GM13977 (cell line): ENCODE data around the gene CYB561.
"Not testable (repeated sequence)": the region's sequence is repeated elsewhere in the genome, so short reads cannot be mapped to it uniquely, and the experiment has no call there.

Experiments
- DNase-seq: peaks from one replicate; pipeline ENCODE4 v3.0.0; 2012; ENCODE audit warnings: low spot score
- in situ Hi-C: fragments of 300-500 bp; cut with MboI; formaldehyde crosslinking; loops from one replicate; pipeline ENCODE4 v1.12.0; 2022; ENCODE audit warnings: low sequenced_read_pairs, low pct_unique_long_range_greater_than_20kb, mixed read lengths, inconsistent platforms; ENCODE audit not compliant: unreplicated experiment
- TF ChIP-seq, protein P1 (sequence below): IDR thresholded peaks from 2 replicates; pipeline ENCODE4 v1.5.1; 2012; ENCODE audit warnings: mild to moderate bottlenecking, control low read depth; ENCODE audit not compliant: insufficient read depth; ENCODE audit errors: extremely low read depth, missing control alignments

Gene CYB561

DNA sequence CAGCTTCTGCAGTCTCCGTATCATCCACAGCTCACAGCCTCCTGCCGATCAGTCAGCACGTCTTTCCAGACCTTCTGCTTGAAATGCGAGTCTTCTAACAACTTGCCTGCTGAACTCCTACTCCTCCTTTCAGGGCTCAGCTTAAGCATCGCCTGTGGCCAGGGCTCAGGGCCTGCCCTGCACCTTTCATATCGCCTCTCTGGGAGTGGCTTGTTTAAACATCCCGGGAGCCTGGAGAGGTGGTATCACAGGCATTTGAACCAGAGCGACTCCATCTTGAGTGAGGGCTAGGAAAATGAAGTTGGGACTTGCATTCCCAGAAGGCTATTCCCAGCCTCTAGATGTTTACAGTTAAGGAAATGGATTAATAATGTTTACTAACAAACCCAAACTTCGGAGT is 13.9 kb upstream of the CYB561 start:
- in situ Hi-C loops, result no loop called here
- TF ChIP-seq, protein P1, sequence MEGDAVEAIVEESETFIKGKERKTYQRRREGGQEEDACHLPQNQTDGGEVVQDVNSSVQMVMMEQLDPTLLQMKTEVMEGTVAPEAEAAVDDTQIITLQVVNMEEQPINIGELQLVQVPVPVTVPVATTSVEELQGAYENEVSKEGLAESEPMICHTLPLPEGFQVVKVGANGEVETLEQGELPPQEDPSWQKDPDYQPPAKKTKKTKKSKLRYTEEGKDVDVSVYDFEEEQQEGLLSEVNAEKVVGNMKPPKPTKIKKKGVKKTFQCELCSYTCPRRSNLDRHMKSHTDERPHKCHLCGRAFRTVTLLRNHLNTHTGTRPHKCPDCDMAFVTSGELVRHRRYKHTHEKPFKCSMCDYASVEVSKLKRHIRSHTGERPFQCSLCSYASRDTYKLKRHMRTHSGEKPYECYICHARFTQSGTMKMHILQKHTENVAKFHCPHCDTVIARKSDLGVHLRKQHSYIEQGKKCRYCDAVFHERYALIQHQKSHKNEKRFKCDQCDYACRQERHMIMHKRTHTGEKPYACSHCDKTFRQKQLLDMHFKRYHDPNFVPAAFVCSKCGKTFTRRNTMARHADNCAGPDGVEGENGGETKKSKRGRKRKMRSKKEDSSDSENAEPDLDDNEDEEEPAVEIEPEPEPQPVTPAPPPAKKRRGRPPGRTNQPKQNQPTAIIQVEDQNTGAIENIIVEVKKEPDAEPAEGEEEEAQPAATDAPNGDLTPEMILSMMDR, result no peak
- DNase-seq, result no peak

- TF ChIP-seq, protein P1, result no peak
- no peak for DNase-seq
- in situ Hi-C loops, result no loop called here
Observed at GRCh38 chr17:63458478-63458877, 12.4 kb upstream of the CYB561 start.

DNA sequence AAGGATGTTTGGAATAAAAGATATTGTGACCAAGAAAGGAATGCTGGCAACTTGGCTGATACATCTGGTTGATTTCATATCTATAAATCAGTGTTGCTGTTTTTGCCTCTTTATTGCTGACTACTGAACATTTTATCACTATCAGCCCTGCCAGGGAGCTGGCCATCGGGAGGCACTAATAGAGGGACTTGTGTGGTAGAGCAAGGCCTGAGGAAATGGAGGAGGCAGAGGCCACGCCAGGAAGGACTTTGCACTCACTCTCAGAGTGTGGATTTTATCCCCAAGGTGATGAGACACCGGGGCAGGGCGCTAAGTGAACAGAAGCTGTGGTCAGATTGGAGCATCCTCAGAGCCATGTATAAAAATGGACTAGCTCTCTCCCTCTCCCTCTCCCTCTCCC is 9.3 kb upstream of the CYB561 start:
- in situ Hi-C loops, result no loop called here
- DNase-seq, result no peak
- TF ChIP-seq, protein P1, result no peak

DNA sequence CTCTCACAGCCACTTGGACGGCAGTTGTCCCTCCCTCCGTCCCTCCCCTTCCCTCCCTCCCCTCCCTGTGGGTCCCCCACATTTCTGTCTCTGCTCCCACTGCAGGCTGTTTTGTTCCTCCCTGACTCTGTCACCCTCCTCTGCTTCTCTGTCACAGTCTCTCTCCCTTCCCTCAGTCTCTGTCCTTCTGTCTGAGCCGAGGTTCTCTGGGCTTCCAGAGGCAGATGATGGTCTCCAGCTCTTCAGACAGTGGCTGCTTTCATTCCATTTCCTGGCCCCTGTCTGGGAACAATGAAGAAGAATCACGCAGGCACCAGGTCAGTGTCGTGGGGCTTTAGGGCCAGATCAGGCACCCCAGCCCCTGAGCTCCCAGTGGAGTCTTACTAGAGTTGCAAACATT is 8.8 kb upstream of the CYB561 start:
- no peak for DNase-seq
- TF ChIP-seq, protein P1, result no peak
- in situ Hi-C loops, result no loop called here

GRCh38 chr17:63454357-63454756 is 8.3 kb upstream of the CYB561 start:
- in situ Hi-C loops, DNase-seq: not testable (repeated sequence)

DNA sequence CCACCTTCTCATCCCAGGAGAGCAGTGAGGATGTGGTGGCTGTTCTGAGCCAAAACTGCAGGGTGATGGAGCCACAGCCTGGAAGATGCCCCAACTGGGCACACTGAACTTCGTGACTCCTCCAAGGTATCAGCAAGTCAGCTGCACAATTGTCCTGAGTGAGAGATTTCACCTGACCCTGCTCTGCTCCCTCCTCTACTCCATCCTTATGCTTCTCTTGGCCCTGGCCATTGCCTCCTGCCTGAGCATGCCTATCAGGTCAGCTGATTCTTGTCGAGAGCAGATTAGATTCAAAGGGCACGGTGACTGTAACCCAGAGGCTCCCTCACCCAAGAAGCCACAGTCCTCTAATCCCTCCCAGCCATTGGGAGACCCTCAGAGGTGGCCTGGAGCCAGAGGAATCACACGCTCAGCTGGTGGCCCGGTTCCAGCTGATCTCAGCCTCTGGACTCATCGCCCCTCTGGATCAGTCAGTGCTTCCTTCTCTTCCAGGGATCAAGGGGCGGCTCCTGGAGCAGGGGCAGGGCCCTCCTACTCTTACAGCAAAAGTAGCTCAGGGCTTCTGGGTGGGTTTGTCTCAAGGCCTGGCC is 7.0 kb upstream of the CYB561 start:
- TF ChIP-seq, protein P1, result no peak
- in situ Hi-C loops, result no loop called here
- no peak for DNase-seq

- TF ChIP-seq, protein P1, result no peak
- in situ Hi-C loops, result no loop called here
- DNase-seq, result no peak
Observed at GRCh38 chr17:63452046-63452961, 6.2 kb upstream of the CYB561 start.
